ENCODE measurements around the gene KCNT1.
A peak's percentile ranks its signal among the peaks of the same experiment; 100 is the strongest.

The KCNT1 gene

GRCh38 chr9:135787317-135787716 lies 85.3 kb downstream of the KCNT1 start:
- no peak for DNase-seq

- no peak for DNase-seq
Observed at GRCh38 chr9:135787776-135788575, 86.0 kb downstream of the KCNT1 start.

DNA sequence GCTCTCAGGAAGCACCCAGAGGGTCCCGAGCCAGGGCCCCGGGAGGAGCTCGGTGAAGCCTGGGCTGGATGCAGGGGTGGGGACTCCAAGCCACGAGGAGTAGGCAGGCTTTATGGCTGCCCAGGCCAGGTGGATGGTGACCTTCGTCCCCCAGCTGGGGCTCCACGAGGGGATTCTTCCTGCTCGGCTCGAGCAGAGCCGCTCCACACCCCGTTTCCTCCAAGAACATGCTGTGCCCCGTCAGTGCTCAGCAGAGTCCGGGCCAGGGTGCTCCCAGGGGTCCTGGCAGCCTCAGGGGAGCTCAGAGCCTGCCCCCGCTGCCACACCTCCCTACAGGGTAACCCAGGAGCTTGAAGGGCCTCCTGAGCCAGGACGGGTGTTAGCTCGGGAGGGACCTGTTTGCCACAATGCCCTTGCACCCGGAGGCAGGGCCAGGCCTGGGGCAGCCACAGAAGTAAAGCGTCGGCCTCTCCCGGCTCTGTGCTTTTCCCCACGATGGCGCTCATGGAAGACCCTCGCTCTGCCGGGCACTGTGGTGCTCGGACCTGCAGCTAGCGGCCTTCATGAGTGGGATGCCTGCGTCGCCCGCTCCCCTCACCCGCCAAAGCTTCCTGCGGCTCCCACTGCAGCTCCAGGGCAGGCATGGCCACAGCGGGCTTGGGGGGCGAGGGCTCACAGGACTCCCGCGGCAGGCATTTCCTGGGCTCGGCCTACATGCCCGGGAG lies 86.8 kb downstream of the KCNT1 start:
- no peak for DNase-seq

GRCh38 chr9:135789838-135790291 lies 87.9 kb downstream of the KCNT1 start:
- no peak for DNase-seq

- DNase-seq, result no peak
Observed at GRCh38 chr9:135790356-135790755, 88.4 kb downstream of the KCNT1 start.

DNA sequence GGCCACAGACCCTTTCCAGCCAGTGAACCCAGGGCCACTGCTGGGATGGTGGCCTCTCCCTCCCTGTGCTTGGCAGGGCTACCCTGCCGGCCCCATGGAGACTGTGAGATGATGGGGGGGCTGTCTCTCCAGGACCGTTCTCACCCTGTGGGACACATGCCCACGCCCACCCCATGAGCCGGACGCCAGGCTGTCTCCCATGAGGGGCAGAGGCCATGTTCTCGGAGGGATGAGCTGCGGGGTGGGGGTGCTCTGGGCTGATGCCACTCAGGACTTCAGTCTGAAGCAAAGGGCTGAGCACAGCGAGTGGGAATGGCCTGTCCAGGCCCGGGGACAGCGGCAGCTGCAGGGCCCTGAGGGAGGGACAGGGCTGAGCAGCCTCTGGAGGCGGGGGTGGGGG lies 88.9 kb downstream of the KCNT1 start:
- DNase-seq, result no peak

DNA sequence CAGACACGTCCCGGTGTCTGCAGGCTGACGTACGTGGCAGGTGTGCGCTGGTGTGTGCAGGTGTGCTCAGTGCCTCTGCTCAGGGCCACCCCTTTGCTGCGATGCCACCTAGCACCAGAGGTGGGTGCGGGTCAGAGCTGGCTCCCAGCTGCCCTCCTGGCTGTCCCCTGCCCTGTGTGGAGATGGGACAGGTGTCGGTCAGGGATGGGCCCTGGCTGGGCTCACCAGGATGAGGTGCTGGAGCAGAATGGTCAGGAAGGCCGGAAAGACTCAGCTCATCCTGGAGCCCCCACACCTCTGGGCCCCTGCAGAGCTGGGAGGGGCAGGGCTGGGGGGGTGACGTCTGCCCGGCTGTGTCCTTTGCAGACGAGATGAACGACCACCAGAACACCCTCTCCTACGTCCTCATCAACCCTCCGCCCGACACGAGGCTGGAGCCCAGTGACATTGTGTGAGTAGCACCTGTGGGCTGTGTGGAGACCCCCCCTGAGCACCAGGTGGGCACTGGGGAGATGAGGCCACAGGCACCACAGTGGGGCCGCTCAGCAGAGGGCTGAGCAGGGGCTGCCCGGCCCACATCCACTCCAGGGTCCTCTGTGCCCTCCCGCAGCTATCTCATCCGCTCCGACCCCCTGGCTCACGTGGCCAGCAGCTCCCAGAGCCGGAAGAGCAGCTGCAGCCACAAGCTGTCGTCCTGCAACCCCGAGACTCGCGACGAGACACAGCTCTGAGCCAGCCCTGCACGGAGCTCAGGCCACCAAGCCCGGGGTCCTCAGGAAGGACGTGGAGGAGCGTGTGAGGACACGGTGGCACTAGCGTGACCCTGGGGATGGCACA lies 89.7 kb downstream of the KCNT1 start:
- DNase-seq, result no peak

DNA sequence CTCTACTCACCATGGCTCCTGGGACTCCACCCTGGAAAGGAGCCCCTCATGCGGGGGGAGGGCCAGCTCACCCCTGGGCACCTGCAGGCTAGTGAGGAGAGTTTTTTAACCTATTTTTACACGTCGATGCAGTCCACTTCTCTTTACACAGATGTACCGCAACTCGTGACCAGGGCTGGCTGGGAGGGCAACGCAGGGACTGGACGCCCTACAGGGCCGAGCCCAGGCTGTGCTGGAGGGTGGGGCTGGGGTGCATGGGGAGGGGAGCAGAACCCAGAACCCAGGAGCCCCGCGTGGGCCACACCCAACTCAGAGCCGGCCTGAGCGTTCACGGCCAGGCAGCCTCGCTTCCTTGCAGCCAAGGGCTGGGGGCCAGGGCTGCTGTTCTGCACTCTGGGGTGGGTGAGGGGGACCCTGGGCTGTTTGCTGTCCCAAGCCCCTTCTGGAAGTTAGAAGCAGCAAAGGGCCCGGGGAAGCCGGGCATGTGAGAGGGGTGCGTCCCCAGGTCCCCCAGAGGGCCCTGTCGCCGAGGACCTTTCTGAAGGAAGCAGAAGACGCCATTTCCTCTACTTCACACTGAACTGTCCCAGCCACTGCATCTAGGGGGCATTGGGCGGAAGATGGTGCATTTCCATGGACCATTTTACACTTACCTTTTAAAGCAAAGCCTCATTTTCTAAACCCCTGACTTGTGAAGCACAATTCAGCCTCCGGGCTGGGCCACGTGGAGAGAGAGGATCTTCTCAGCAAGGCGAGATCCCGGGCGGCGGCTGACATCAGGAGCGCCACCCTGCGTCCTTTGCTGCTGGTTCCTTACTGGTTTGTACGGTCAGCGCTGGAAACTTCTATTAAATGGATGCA lies 90.5 kb downstream of the KCNT1 start:
- DNase-seq, result no peak

DNA sequence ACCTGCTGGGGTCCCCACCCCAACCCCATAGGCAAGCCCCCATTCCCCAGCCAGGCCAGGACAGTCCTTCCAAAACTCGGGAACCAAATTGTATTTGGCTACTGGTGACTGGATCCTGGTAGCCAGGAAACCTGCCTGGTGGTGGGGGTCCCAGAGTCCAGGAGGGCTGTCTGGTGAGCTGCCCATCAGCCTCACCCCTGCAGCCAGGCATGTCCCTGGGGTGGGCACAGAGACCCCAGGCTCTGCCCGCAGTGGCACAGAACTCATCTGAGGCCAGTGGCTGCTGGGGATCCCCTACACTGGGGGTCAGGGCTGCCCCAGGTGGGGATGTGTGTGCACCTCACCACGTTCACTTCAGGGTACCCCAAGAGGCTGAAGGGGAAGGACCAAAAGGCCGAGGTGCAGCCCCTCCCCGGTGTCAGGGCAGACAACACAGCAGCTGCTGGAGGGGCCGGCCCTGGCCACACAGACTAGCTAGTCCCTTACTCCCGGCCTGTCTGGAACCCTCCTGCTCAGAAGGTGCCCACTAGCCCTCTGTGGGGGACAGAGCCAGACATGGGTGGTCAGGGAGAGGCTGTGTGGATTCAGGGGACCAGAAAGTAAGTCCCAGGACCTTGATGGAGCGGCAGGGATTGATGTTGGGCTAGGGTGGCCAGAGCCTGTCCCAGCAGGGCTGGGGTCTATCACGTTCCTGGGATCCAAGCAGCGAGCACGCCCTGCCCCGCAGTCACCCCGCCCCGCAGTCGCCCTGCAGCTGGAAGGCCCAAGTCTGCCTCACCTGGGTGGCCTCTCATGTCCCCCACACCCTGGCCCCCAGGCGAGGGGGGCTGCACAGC lies 91.5 kb downstream of the KCNT1 start:
- no peak for DNase-seq

DNA sequence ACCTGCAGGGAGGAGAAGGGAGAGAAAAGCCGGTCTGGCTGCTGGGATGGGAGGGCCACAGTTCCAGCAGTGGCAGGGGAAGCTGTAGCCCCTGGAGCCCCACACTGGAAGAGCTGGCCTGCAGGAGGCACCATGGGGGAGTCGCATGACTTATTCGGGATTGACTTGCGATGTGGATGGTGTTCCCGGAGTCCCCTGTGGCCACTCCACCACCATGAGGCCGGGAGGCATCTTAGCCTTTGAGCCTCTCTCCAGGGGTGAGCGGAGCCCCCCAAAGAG lies 92.0 kb downstream of the KCNT1 start:
- no peak for DNase-seq

GRCh38 chr9:135794361-135794885 lies 92.4 kb downstream of the KCNT1 start:
- no peak for DNase-seq

DNA sequence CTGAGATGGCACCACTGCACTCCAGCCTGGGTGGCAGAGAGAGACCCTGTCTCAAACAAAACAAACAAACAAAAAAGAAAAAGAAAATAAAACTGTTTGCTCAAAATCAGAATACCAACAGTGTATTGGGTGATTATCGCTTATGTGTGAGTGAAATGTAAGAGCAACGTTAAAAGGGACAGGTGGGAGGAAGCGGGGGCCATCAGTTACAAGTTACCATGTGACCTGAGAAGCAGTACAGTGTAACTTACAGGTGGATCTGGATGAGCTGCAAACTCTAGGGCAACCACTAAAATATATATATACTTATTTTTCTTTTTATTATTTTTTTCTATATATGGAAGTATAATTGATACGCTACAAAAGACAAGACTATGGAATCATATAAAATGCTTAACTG lies 93.4 kb downstream of the KCNT1 start:
- no peak for DNase-seq

- peak; percentile 49 for DNase-seq
Observed at GRCh38 chr9:135796784-135797485, 95.0 kb downstream of the KCNT1 start.

- DNase-seq, result peak; percentile 47
Observed at GRCh38 chr9:135797507-135798262, 95.7 kb downstream of the KCNT1 start.

GRCh38 chr9:135798263-135798585 lies 96.2 kb downstream of the KCNT1 start:
- DNase-seq, result no peak

GRCh38 chr9:135799261-135799660 lies 97.3 kb downstream of the KCNT1 start:
- DNase-seq, result no peak

- DNase-seq, result no peak
Observed at GRCh38 chr9:135801070-135801469, 99.1 kb downstream of the KCNT1 start.

DNA sequence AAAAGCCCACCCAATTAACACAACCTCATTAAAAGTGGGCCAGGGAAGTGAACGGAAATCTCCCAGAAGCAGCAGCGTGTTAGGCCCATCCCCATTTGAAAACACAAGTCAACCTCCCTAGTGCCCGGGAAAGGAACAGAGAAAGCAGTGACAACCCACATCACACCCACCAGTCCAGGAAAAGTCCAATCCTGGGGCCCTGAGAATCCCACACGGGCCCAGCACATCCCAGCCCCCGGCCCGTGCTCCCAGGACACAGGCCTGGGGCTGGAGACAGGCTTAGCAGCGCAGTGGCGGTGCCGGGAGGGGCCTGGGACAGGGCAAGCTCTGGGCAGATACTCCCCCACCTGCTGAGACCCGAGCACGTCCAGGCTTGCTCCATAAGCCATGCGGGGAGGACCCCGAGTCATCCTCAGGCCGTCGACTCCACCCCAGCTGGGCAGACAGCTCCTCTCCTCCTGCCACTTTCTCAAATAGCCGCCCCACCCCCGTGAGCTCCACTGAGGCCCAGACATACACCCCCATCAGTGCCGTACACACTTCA lies 101.0 kb downstream of the KCNT1 start:
- DNase-seq, result no peak

DNA sequence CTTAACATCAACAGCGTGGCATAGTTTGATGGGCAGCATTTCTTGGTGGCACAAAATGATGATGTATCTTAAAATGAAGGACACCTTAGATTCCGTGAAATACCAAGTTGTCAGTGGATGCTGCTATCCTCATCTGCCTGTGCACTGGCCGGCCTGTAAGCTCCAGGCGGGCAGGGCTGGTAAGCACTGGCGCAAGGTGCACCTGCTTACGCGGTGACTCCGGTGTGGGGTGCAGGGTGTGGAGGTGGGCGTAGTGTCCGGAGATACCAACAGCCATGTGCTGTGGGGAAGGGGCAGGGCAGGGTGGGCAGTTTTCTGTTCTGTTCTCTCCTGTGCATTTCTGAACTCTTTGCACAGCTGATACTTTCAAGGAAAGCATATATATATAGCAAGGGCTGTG lies 101.5 kb downstream of the KCNT1 start:
- no peak for DNase-seq
